Activated CD8-positive, alpha-beta memory T cell treated with anti-CD3 and anti-CD28 coated beads, Interleukin-2, amount 10 ng/mL, durations not matched to agents 7 days and 5 days (primary cell): ENCODE results near the gene RPP38. TPM values are rescaled to one million over a fixed set of nuclear protein-coding genes. Genes with fewer than 3 reads are reported as not detected.

Experiments used
- ATAC-seq: fragments of 150-1000 bp; cut with Tn5 transposase; one replicate; pipeline ENCODE4 v1.10.0; 2021; ENCODE audit warnings: moderate library complexity
- CTCF ChIA-PET: fragments of 350-600 bp; sonication (Branson Sonifier 250); formaldehyde crosslinking; loops from one replicate; lab custom pipeline; 2021; ENCODE audit warnings: antibody characterized with exemption; lab: Charles Lee
- DNase-seq: peaks from one replicate; pipeline ENCODE4 v3.0.0-alpha.2; 2020
- H3K27ac Mint-ChIP-seq: one replicate; pipeline ENCODE4 v1.8.0; 2021; ENCODE audit warnings: mild to moderate bottlenecking, mixed read lengths
- H3K27me3 Mint-ChIP-seq: one replicate; pipeline ENCODE4 v1.8.0; 2021; ENCODE audit warnings: mixed read lengths
- H3K36me3 Mint-ChIP-seq: one replicate; pipeline ENCODE4 v1.8.0; 2021; ENCODE audit warnings: mild to moderate bottlenecking, mixed read lengths
- H3K4me1 Mint-ChIP-seq: one replicate; pipeline ENCODE4 v1.8.0; 2021; ENCODE audit warnings: mixed read lengths
- H3K4me3 Mint-ChIP-seq: one replicate; pipeline ENCODE4 v1.8.0; 2021; ENCODE audit warnings: mild to moderate bottlenecking, moderate library complexity, mixed read lengths
- H3K9me3 Mint-ChIP-seq: one replicate; pipeline ENCODE4 v1.8.0; 2022; ENCODE audit warnings: low read depth, mixed read lengths
- total RNA-seq, 2 experiments: library from RNA; stranded (reverse); gene quantifications; one replicate each; pipeline ENCODE4 v1.2.3, GENCODE V29; 2021

RPP38 gene
- total RNA-seq, 2 experiments from 2014 or later: 17.2 to 22.3 TPM

- Mint-ChIP-seq H3K4me3 (no peak overlapping the region), H3K4me1 (peaks cover 40% of the 10 kb centered on the region), H3K27ac (no peak overlapping the region), H3K27me3 (no peaks in the 10 kb centered on the region), H3K36me3 (peaks cover 49% of the 10 kb centered on the region), H3K9me3 (no peaks in the 10 kb centered on the region)
- no peak for ATAC-seq
- CTCF ChIA-PET: interaction anchor here (1.3 kb wide), 1 partner anchor 46 kb away, joined by 5 read pairs; the partner anchor contains the start of gene NMT2
- no peak for DNase-seq
These were observed 24.6 kb downstream of the RPP38 start for GRCh38 chr10:15121707-15122106.

GRCh38 chr10:15122477-15123030 lies 25.4 kb downstream of the RPP38 start:
- Mint-ChIP-seq H3K27me3 (no peaks in the 10 kb centered on the region), H3K4me1 (peaks cover 40% of the 10 kb centered on the region), H3K9me3 (no peaks in the 10 kb centered on the region), H3K36me3 (peaks cover 49% of the 10 kb centered on the region), H3K4me3 (no peak overlapping the region), H3K27ac (peak overlapping the region; percentile 72)
- ATAC-seq (peak; percentile 31), DNase-seq (no peak)
- CTCF ChIA-PET: interaction anchor here (0.9 to 1.7 kb wide), 3 partner anchors 11 to 45 kb away, joined by 3 to 8 read pairs (median 5); partner anchors contain the start of gene NMT2

GRCh38 chr10:15123749-15124184 lies 26.6 kb downstream of the RPP38 start:
- Mint-ChIP-seq H3K4me1 (peaks cover 38% of the 10 kb centered on the region), H3K36me3 (peaks cover 53% of the 10 kb centered on the region), H3K27me3 (no peaks in the 10 kb centered on the region), H3K4me3 (no peak overlapping the region), H3K9me3 (no peaks in the 10 kb centered on the region), H3K27ac (peak overlapping the region; percentile 52)
- ATAC-seq (peak; percentile 65), DNase-seq (no peak)
- CTCF ChIA-PET: interaction anchor here (0.7 to 1.7 kb wide), 3 partner anchors 10 to 20 kb away, joined by 3 to 8 read pairs (median 3); no protein-coding TSS in a partner anchor

GRCh38 chr10:15124190-15124589 lies 27.0 kb downstream of the RPP38 start:
- CTCF ChIA-PET: interaction anchor here (1.7 to 1.8 kb wide), 2 partner anchors 18 kb away, joined by 4 to 8 read pairs; no protein-coding TSS in a partner anchor
- no peaks in the 10 kb centered on the region for H3K27me3 Mint-ChIP-seq
- H3K27ac Mint-ChIP-seq: peak overlapping the region; percentile 52
- no peaks in the 10 kb centered on the region for H3K9me3 Mint-ChIP-seq
- H3K4me3 Mint-ChIP-seq: no peak overlapping the region
- peaks cover 35% of the 10 kb centered on the region for H3K4me1 Mint-ChIP-seq
- H3K36me3 Mint-ChIP-seq: peaks cover 52% of the 10 kb centered on the region
- no peak for ATAC-seq
- no peak for DNase-seq

- Mint-ChIP-seq H3K36me3 (peaks cover 49% of the 10 kb centered on the region), H3K4me3 (no peak overlapping the region), H3K27me3 (no peaks in the 10 kb centered on the region), H3K4me1 (peaks cover 32% of the 10 kb centered on the region), H3K9me3 (no peaks in the 10 kb centered on the region), H3K27ac (peak overlapping the region; percentile 5)
- CTCF ChIA-PET: interaction anchor here (0.9 to 1.8 kb wide), 3 partner anchors 18 to 26 kb away, joined by 3 to 4 read pairs (median 3); no protein-coding TSS in a partner anchor
- ATAC-seq (no peak), DNase-seq (no peak)
These were observed 27.8 kb downstream of the RPP38 start for GRCh38 chr10:15124908-15125307.

GRCh38 chr10:15131330-15131729 lies 34.2 kb downstream of the RPP38 start:
- H3K27ac Mint-ChIP-seq: no peak overlapping the region
- CTCF ChIA-PET: no interaction called here
- ATAC-seq: no peak
- DNase-seq: no peak
- H3K27me3 Mint-ChIP-seq: no peaks in the 10 kb centered on the region
- no peaks in the 10 kb centered on the region for H3K9me3 Mint-ChIP-seq
- H3K36me3 Mint-ChIP-seq: peaks cover 54% of the 10 kb centered on the region
- H3K4me1 Mint-ChIP-seq: no peaks in the 10 kb centered on the region
- no peak overlapping the region for H3K4me3 Mint-ChIP-seq

- H3K9me3 Mint-ChIP-seq: no peaks in the 10 kb centered on the region
- peaks cover 40% of the 10 kb centered on the region for H3K36me3 Mint-ChIP-seq
- no peak overlapping the region for H3K4me3 Mint-ChIP-seq
- DNase-seq (no peak), ATAC-seq (no peak)
- no peaks in the 10 kb centered on the region for H3K27me3 Mint-ChIP-seq
- peaks cover 6% of the 10 kb centered on the region for H3K4me1 Mint-ChIP-seq
- CTCF ChIA-PET: no interaction called here
- H3K27ac Mint-ChIP-seq: no peak overlapping the region
These were observed 39.2 kb downstream of the RPP38 start for GRCh38 chr10:15136129-15137035.

GRCh38 chr10:15137036-15137359 lies 39.8 kb downstream of the RPP38 start:
- peaks cover 39% of the 10 kb centered on the region for H3K36me3 Mint-ChIP-seq
- DNase-seq: no peak
- H3K27ac Mint-ChIP-seq: no peak overlapping the region
- H3K4me1 Mint-ChIP-seq: peaks cover 12% of the 10 kb centered on the region
- ATAC-seq: no peak
- no peak overlapping the region for H3K4me3 Mint-ChIP-seq
- H3K9me3 Mint-ChIP-seq: no peaks in the 10 kb centered on the region
- CTCF ChIA-PET: interaction anchor here (1.2 kb wide), 1 partner anchor 9 kb away, joined by 6 read pairs; no protein-coding TSS in a partner anchor
- no peaks in the 10 kb centered on the region for H3K27me3 Mint-ChIP-seq

- no peaks in the 10 kb centered on the region for H3K27me3 Mint-ChIP-seq
- H3K4me3 Mint-ChIP-seq: no peak overlapping the region
- CTCF ChIA-PET: interaction anchor here (1.2 kb wide), 1 partner anchor 10 kb away, joined by 6 read pairs; no protein-coding TSS in a partner anchor
- peaks cover 15% of the 10 kb centered on the region for H3K4me1 Mint-ChIP-seq
- H3K36me3 Mint-ChIP-seq: peaks cover 37% of the 10 kb centered on the region
- DNase-seq (no peak), ATAC-seq (no peak)
- no peaks in the 10 kb centered on the region for H3K9me3 Mint-ChIP-seq
- no peak overlapping the region for H3K27ac Mint-ChIP-seq
These were observed 40.5 kb downstream of the RPP38 start for GRCh38 chr10:15137636-15138035.

GRCh38 chr10:15140698-15141097 lies 43.5 kb downstream of the RPP38 start:
- Mint-ChIP-seq H3K4me3 (no peak overlapping the region), H3K9me3 (no peaks in the 10 kb centered on the region), H3K27ac (no peak overlapping the region), H3K27me3 (no peaks in the 10 kb centered on the region), H3K4me1 (peaks cover 16% of the 10 kb centered on the region), H3K36me3 (peaks cover 19% of the 10 kb centered on the region)
- CTCF ChIA-PET: interaction anchor here (0.9 kb wide), 1 partner anchor 10 kb away, joined by 3 read pairs; no protein-coding TSS in a partner anchor
- DNase-seq (no peak), ATAC-seq (no peak)

GRCh38 chr10:15141136-15142054 lies 44.2 kb downstream of the RPP38 start:
- Mint-ChIP-seq H3K4me3 (no peak overlapping the region), H3K27ac (no peak overlapping the region), H3K27me3 (no peaks in the 10 kb centered on the region), H3K4me1 (peaks cover 18% of the 10 kb centered on the region), H3K36me3 (peaks cover 19% of the 10 kb centered on the region), H3K9me3 (no peaks in the 10 kb centered on the region)
- DNase-seq (no peak), ATAC-seq (no peak)
- CTCF ChIA-PET: interaction anchor here (0.9 to 1.2 kb wide), 2 partner anchors 9 to 160 kb away, joined by 3 read pairs; no protein-coding TSS in a partner anchor

- peaks cover 21% of the 10 kb centered on the region for H3K4me1 Mint-ChIP-seq
- no peaks in the 10 kb centered on the region for H3K27me3 Mint-ChIP-seq
- DNase-seq (no peak), ATAC-seq (no peak)
- CTCF ChIA-PET: no interaction called here
- H3K27ac Mint-ChIP-seq: no peak overlapping the region
- no peak overlapping the region for H3K4me3 Mint-ChIP-seq
- H3K36me3 Mint-ChIP-seq: peaks cover 9% of the 10 kb centered on the region
- H3K9me3 Mint-ChIP-seq: no peaks in the 10 kb centered on the region
These were observed 47.6 kb downstream of the RPP38 start for GRCh38 chr10:15144788-15145187.
